Suprapubic skin (tissue), 3 donors: ENCODE results near the gene ASB6.

Experiments used
- POLR2A ChIP-seq, 2 donors: fragments of 450-650 bp; IDR thresholded peaks; one replicate each; pipeline ENCODE4 v1.6.1; 2017; ENCODE audit warnings: antibody characterized with exemption in 2 of 2, mild to moderate bottlenecking in 2 of 2, moderate library complexity in 2 of 2
- TF ChIP-seq, protein P1 (sequence below), 2 donors: fragments of 200-600 bp in 1 of 2; fragments of 450-650 bp in 1 of 2; sonication (generic) in 1 of 2; IDR thresholded peaks; one replicate each; pipeline ENCODE4 v1.5.1; 2016 to 2019; ENCODE audit warnings: antibody characterized with exemption in 2 of 2, mild to moderate bottlenecking in 1 of 2, moderate library complexity in 1 of 2

DNA sequence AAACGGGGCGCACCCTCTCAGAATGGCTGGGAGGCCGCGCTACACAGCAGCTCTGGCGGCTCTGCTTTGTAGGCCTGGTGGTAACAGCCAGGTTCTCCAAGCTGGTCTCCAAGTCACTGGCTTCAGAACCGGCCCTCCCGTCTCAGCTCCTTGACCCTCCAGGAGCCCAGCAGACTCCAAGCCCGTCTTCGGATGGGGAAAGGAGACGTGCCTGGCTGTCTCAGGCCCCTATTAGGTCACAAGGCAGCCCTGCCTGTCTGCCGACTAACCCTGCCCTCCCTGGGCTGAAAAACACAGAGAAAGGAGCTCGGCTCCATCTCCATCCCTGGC, 2.2 kb downstream of the ASB6 start:
- TF ChIP-seq POLR2A (IDR thresholded peaks at IDR 0.05): no peak
- TF ChIP-seq, protein P1, sequence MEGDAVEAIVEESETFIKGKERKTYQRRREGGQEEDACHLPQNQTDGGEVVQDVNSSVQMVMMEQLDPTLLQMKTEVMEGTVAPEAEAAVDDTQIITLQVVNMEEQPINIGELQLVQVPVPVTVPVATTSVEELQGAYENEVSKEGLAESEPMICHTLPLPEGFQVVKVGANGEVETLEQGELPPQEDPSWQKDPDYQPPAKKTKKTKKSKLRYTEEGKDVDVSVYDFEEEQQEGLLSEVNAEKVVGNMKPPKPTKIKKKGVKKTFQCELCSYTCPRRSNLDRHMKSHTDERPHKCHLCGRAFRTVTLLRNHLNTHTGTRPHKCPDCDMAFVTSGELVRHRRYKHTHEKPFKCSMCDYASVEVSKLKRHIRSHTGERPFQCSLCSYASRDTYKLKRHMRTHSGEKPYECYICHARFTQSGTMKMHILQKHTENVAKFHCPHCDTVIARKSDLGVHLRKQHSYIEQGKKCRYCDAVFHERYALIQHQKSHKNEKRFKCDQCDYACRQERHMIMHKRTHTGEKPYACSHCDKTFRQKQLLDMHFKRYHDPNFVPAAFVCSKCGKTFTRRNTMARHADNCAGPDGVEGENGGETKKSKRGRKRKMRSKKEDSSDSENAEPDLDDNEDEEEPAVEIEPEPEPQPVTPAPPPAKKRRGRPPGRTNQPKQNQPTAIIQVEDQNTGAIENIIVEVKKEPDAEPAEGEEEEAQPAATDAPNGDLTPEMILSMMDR (IDR thresholded peaks at IDR 0.05): no peak
